ENCODE results near the gene ABI3BP.

The ABI3BP gene

GRCh38 chr3:100913870-100914648, 79.2 kb downstream of the ABI3BP start:
- DNase-seq (ENCODE audit: extremely low read depth, low read depth) = peak; percentile 22
- TF ChIP-seq, protein P1, sequence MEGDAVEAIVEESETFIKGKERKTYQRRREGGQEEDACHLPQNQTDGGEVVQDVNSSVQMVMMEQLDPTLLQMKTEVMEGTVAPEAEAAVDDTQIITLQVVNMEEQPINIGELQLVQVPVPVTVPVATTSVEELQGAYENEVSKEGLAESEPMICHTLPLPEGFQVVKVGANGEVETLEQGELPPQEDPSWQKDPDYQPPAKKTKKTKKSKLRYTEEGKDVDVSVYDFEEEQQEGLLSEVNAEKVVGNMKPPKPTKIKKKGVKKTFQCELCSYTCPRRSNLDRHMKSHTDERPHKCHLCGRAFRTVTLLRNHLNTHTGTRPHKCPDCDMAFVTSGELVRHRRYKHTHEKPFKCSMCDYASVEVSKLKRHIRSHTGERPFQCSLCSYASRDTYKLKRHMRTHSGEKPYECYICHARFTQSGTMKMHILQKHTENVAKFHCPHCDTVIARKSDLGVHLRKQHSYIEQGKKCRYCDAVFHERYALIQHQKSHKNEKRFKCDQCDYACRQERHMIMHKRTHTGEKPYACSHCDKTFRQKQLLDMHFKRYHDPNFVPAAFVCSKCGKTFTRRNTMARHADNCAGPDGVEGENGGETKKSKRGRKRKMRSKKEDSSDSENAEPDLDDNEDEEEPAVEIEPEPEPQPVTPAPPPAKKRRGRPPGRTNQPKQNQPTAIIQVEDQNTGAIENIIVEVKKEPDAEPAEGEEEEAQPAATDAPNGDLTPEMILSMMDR (IDR thresholded peaks at IDR 0.05; ENCODE audit: low read depth, low read length) = no peak

DNA sequence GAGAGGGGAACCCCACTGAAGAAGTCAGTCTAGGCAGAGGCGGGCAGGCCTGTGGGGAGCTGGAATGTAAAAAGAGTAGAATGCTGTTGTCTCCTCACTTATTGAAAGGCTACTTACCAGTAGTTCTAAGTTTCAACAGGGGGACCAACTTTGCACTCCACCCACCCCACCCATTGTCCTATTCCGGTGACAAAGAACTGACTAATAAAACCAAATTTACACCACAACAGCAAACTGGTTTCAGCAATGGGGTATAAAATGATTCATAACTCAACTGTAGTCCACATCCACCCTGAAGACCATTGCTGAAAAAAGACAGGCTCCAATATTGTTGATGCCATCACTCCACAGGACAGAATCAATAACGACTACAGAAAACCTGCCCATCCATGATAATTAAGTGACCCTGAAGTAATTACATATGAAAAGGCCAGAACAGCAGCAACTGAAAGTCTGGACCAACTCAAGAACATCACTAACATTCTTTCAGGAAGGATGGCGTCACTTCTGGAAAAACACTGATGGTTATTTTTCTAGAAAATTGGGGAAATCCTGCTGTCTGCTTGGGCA, 80.2 kb downstream of the ABI3BP start:
- no peak for DNase-seq (ENCODE audit: extremely low read depth, low read depth)
- TF ChIP-seq, protein P1 (IDR thresholded peaks at IDR 0.05; ENCODE audit: low read depth, low read length) = no peak

DNA sequence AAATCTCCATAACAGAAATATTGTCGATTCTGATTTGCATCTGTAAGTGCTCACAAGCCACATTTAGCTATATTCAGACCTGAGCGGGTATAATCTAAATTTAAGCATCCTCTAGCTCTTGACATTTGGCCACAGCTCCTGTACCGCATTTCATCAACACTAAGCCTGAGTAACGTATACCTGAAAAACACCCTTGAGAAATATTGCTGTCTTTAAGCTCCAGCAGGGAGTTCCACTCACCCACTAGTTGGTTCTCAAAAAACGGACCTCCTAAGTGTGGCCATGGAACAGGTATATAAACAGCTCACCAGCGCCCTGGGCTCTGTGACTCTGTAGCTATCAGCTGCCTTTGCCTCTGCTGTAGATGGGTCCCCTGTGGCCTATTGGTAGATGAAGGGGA, 80.7 kb downstream of the ABI3BP start:
- TF ChIP-seq, protein P1 (IDR thresholded peaks at IDR 0.05; ENCODE audit: low read depth, low read length) = no peak
- DNase-seq (ENCODE audit: extremely low read depth, low read depth) = no peak

DNA sequence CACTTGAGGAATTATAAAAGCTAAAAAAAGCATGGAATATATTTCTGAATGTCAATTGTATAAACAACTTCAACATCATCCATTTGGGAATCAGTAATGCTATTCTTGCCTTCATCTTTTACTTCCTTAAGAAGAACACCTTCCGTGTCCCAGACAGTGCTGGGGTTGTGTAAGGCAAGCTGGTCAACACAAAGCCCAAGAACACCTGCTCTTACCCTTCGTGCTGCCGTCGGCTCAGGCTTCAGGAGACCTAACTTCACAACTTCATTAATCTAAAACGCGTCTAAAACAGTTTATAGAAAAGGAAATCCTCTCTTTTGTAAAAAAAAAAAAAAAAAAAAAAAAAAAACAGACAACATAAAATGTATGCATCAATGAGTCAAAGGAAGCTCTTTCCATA, 81.3 kb downstream of the ABI3BP start:
- TF ChIP-seq, protein P1 (IDR thresholded peaks at IDR 0.05; ENCODE audit: low read depth, low read length) = no peak
- DNase-seq (ENCODE audit: extremely low read depth, low read depth) = no peak

DNA sequence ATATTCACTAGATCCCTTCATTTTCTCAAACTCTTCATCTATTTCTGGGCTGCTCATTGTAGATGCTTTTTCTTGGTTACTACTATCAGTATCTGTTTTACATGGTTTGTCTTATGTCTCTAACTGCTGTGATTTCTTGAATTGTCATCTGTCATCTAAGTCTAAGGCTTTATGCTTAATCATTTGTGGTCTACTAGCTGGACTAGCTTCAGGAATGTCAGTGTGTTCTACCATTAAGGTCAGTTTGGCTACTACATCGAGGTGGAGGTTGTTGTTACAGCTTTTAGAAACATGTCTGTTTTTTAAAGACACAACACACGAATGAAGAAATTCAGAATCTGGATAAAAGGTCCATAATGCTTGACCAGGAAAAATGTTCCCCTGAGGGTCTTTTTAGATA, 82.2 kb downstream of the ABI3BP start:
- DNase-seq (ENCODE audit: extremely low read depth, low read depth) = no peak
- TF ChIP-seq, protein P1 (IDR thresholded peaks at IDR 0.05; ENCODE audit: low read depth, low read length) = no peak

DNA sequence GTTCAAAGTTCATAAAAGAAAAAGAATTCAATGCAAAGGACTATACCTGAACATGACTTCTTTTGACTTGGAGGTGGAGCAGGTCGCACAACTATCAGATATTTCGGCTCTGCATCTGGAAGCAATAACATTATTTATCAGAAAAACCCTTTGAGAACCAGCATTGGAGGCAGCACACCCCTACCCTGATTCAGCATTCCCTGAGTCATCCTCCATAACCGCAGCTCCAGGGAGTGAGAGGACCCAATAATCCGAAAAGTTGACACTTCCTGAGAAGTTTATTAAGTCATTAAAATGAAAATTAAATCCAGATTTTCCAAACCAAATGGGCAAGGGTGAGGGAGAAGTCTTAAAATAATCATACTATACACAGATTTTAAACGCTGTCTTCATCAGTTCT, 90.6 kb downstream of the ABI3BP start:
- DNase-seq (ENCODE audit: extremely low read depth, low read depth) = peak; percentile 55
- TF ChIP-seq, protein P1 (IDR thresholded peaks at IDR 0.05; ENCODE audit: low read depth, low read length) = no peak

DNA sequence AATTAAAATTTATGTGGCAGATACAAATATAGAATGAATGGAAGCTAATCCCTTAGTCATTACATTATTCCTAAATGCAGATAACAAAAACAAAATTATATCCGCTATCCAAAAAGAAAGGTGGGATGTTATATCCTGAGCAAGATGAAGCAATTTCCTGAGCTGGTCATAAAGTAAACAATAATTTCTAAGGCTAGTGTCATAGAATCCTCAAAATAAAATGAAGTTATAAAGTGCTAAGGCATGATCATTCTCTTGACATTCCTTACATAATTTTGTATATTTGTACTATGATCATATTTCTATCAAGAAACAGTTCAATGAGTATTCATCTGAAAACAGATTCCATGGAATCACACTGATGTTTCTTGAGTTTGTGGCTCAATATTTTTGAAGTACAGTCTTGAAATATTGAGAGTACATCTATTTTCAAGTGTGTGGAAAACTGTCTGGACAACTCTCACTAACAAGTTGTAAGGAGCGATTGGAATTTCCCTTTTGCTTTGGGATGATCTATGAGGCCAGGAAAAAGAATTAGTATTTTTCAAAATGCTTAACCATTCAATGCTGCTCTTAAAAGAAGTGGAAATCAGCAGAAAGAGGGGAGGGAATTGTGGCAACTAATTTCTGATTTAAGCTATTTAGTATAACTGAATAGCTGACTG, 92.4 kb downstream of the ABI3BP start:
- DNase-seq (ENCODE audit: extremely low read depth, low read depth) = no peak
- TF ChIP-seq, protein P1 (IDR thresholded peaks at IDR 0.05; ENCODE audit: low read depth, low read length) = no peak
